Upper lobe of left lung (tissue), 4 donors: ENCODE measurements around the gene TMEM198.

Experiments
- CTCF ChIP-seq, 6 experiments: fragments of 450-650 bp in 4 of 6; fragments of 200-600 bp in 2 of 6; sonication (generic) in 2 of 6; IDR thresholded peaks; one replicate each; pipeline ENCODE4 v1.5.1; 2016 to 2019; ENCODE audit warnings: antibody characterized with exemption in 6 of 6
- POLR2A ChIP-seq, 4 donors: fragments of 450-650 bp; IDR thresholded peaks; one replicate each; pipeline ENCODE4 v1.5.1; 2016 to 2017; ENCODE audit warnings: antibody characterized with exemption in 4 of 4, mild to moderate bottlenecking in 2 of 4

GRCh38 chr2:219510512-219511135, 33.2 kb upstream of the TMEM198 start:
- TF ChIP-seq POLR2A (IDR thresholded peaks at IDR 0.05) (no peak), CTCF (IDR thresholded peaks at IDR 0.05) (no peak)
